Measurements from ENCODE around the gene MN1.

- TF ChIP-seq CTCF (IDR thresholded peaks at IDR 0.05) = no peak
- TF ChIP-seq POLR2A (IDR thresholded peaks at IDR 0.05) = no peak
Measured at GRCh38 chr22:27729246-27729645, 72.3 kb downstream of the MN1 start.

Measured in uterus (tissue), 2 donors.